ENCODE data around the gene PRR5L.

PRR5L gene

DNA sequence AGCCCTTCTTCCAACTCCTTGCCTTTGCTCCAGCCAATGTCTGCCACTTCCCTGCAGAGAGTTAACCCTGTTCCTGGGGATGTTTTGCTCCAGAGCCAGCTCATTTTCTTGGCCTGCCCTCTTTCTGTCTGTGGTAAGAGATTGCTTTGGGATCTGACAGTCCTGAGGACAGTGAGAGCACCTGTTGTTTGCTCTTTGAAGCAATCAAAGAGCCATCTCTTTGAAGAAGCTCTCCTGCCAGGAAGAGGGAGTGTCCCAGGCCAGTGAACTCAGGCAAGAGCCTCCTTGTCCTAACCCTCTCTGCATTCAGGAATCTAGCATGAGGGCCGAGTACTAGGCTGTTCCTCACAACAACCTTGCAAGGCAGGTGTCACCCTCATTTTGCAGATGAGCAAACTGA is 171.8 kb downstream of the PRR5L start:
- Histone ChIP-seq H3K4me3 (ENCODE audit: control insufficient read depth in 1 of 7, extremely low read depth in 1 of 7, insufficient read depth in 4 of 7, low read depth in 2 of 7, low read length in 6 of 7) (no peak overlapping the region), H3K27me3 (replicated peaks in 2 of 5; ENCODE audit: control insufficient read depth in 4 of 5, insufficient read depth in 5 of 5, low read length in 4 of 5) (no peaks in the 10 kb centered on the region), H3K9me3 (ENCODE audit: control extremely low read depth in 1 of 5, control insufficient read depth in 4 of 5, insufficient read depth in 2 of 5, low read depth in 1 of 5, low read length in 4 of 5) (no peaks in the 10 kb centered on the region), H3K27ac (ENCODE audit: insufficient read depth in 1 of 2, low read depth in 1 of 2, low read length in 2 of 2, poor library complexity in 1 of 2, severe bottlenecking in 2 of 2) (no peak overlapping the region), H3K36me3 (ENCODE audit: control insufficient read depth in 4 of 4, insufficient read depth in 4 of 4, low read length in 3 of 4) (peaks cover 5 to 32% (median 18%) of the 10 kb centered on the region in 4 experiments), H3K4me1 (ENCODE audit: control extremely low read depth in 1 of 4, control insufficient read depth in 4 of 4, insufficient read depth in 4 of 4, low read length in 3 of 4) (peaks cover 0 to 12% (median 0%) of the 10 kb centered on the region in 4 experiments)
- WGBS (ENCODE audit: insufficient coverage): 100% methylated on average over 1 of the region's 1 CpG
- POLR2A ChIA-PET: no interaction called here
- CTCF ChIA-PET: interaction anchor here (1.2 to 5.9 kb wide), 7 partner anchors 10 to 178 kb away, joined by 3 to 52 read pairs (median 3); partner anchors contain the start of gene COMMD9
- DNase-seq: no peak

DNA sequence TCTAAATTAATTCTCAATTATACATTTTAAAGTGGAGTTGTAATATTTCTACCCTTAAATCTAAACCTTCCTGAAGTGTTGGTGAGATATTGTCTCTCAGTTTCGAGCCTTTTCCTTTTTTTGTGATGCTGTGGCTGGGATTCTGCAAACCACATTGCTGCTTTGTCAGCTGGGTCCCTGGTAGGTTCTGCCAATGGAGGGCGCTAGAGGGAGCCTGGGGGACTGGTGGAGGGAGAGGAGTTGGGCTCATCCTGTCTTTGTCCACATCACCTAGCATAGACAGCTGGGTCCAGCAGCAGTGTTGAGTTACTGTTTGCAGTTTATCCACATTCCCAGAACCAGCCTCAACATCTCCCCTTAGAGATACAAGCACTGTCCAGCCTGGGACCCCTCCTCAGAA is 173.0 kb downstream of the PRR5L start:
- ChIA-PET CTCF (interaction anchor here (0.7 to 5.9 kb wide), 4 partner anchors 9 to 113 kb away, joined by 3 to 52 read pairs (median 9); no protein-coding TSS in a partner anchor), POLR2A (no interaction called here)
- Histone ChIP-seq H3K27me3 (replicated peaks in 2 of 5; ENCODE audit: control insufficient read depth in 4 of 5, insufficient read depth in 5 of 5, low read length in 4 of 5) (no peaks in the 10 kb centered on the region), H3K4me3 (ENCODE audit: control insufficient read depth in 1 of 7, extremely low read depth in 1 of 7, insufficient read depth in 4 of 7, low read depth in 2 of 7, low read length in 6 of 7) (no peak overlapping the region), H3K27ac (ENCODE audit: insufficient read depth in 1 of 2, low read depth in 1 of 2, low read length in 2 of 2, poor library complexity in 1 of 2, severe bottlenecking in 2 of 2) (no peak overlapping the region), H3K9me3 (ENCODE audit: control extremely low read depth in 1 of 5, control insufficient read depth in 4 of 5, insufficient read depth in 2 of 5, low read depth in 1 of 5, low read length in 4 of 5) (no peaks in the 10 kb centered on the region), H3K4me1 (ENCODE audit: control extremely low read depth in 1 of 4, control insufficient read depth in 4 of 4, insufficient read depth in 4 of 4, low read length in 3 of 4) (peaks cover 0 to 12% (median 0%) of the 10 kb centered on the region in 4 experiments), H3K36me3 (ENCODE audit: control insufficient read depth in 4 of 4, insufficient read depth in 4 of 4, low read length in 3 of 4) (peaks cover 0 to 22% (median 13%) of the 10 kb centered on the region in 4 experiments)
- peak in 2 of 3 donors; percentile 24 to 27 for DNase-seq
- no CpG with 5 or more reads among the region's 2 CpGs for WGBS (ENCODE audit: insufficient coverage)

GRCh38 chr11:36469881-36470802 is 174.1 kb downstream of the PRR5L start:
- no peaks in the 10 kb centered on the region for H3K27me3 ChIP-seq (replicated peaks in 2 of 5; ENCODE audit: control insufficient read depth in 4 of 5, insufficient read depth in 5 of 5, low read length in 4 of 5)
- WGBS (ENCODE audit: insufficient coverage): 92% methylated on average over 4 of the region's 5 CpGs
- POLR2A ChIA-PET: interaction anchor here (0.7 kb wide), 1 partner anchor 11 kb away, joined by 3 read pairs; no protein-coding TSS in a partner anchor
- no peak overlapping the region for H3K27ac ChIP-seq (ENCODE audit: insufficient read depth in 1 of 2, low read depth in 1 of 2, low read length in 2 of 2, poor library complexity in 1 of 2, severe bottlenecking in 2 of 2)
- H3K4me1 ChIP-seq (ENCODE audit: control extremely low read depth in 1 of 4, control insufficient read depth in 4 of 4, insufficient read depth in 4 of 4, low read length in 3 of 4): peaks cover 0 to 12% (median 0%) of the 10 kb centered on the region in 4 experiments
- no peak overlapping the region for H3K4me3 ChIP-seq (ENCODE audit: control insufficient read depth in 1 of 7, extremely low read depth in 1 of 7, insufficient read depth in 4 of 7, low read depth in 2 of 7, low read length in 6 of 7)
- DNase-seq: peak in 2 of 3 donors; percentile 17 to 26
- H3K9me3 ChIP-seq (ENCODE audit: control extremely low read depth in 1 of 5, control insufficient read depth in 4 of 5, insufficient read depth in 2 of 5, low read depth in 1 of 5, low read length in 4 of 5): no peaks in the 10 kb centered on the region
- H3K36me3 ChIP-seq (ENCODE audit: control insufficient read depth in 4 of 4, insufficient read depth in 4 of 4, low read length in 3 of 4): peaks cover 0 to 19% (median 12%) of the 10 kb centered on the region in 4 experiments
- CTCF ChIA-PET: interaction anchor here (0.8 to 2.4 kb wide), 7 partner anchors 8 to 203 kb away, joined by 3 to 15 read pairs (median 4); no protein-coding TSS in a partner anchor

DNA sequence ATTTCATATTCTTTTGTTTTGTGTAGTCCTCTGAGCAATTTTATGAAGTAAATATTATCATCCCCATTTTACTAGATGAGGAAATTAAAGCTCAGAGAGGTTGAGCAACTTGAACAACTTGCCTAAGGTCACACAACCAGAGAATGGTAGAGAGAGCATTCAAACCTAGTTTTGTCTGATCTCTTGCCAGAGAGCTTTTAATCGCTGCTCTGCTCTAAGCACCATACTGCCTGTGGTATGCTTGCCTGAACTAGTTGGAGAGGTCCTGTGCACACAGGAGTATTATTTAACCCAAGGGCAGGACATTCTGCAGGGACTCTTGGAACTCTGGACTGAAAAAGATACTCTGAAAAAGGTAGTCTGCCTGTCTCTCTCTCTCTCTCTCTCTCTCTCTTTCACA is 175.5 kb downstream of the PRR5L start:
- H3K27me3 ChIP-seq (replicated peaks in 2 of 5; ENCODE audit: control insufficient read depth in 4 of 5, insufficient read depth in 5 of 5, low read length in 4 of 5): no peaks in the 10 kb centered on the region
- no peaks in the 10 kb centered on the region for H3K9me3 ChIP-seq (ENCODE audit: control extremely low read depth in 1 of 5, control insufficient read depth in 4 of 5, insufficient read depth in 2 of 5, low read depth in 1 of 5, low read length in 4 of 5)
- no peak overlapping the region for H3K27ac ChIP-seq (ENCODE audit: insufficient read depth in 1 of 2, low read depth in 1 of 2, low read length in 2 of 2, poor library complexity in 1 of 2, severe bottlenecking in 2 of 2)
- no peak for DNase-seq
- POLR2A ChIA-PET: no interaction called here
- H3K4me3 ChIP-seq (ENCODE audit: control insufficient read depth in 1 of 7, extremely low read depth in 1 of 7, insufficient read depth in 4 of 7, low read depth in 2 of 7, low read length in 6 of 7): no peak overlapping the region
- CTCF ChIA-PET: interaction anchor here (1.0 to 1.9 kb wide), 3 partner anchors 174 to 204 kb away, joined by 4 read pairs; no protein-coding TSS in a partner anchor
- H3K36me3 ChIP-seq (ENCODE audit: control insufficient read depth in 4 of 4, insufficient read depth in 4 of 4, low read length in 3 of 4): peaks cover 0 to 5% (median under 1%) of the 10 kb centered on the region in 4 experiments
- 93% methylated on average over 1 of the region's 1 CpG for WGBS (ENCODE audit: insufficient coverage)
- H3K4me1 ChIP-seq (ENCODE audit: control extremely low read depth in 1 of 4, control insufficient read depth in 4 of 4, insufficient read depth in 4 of 4, low read length in 3 of 4): peaks cover 0 to 12% (median 0%) of the 10 kb centered on the region in 4 experiments

DNA sequence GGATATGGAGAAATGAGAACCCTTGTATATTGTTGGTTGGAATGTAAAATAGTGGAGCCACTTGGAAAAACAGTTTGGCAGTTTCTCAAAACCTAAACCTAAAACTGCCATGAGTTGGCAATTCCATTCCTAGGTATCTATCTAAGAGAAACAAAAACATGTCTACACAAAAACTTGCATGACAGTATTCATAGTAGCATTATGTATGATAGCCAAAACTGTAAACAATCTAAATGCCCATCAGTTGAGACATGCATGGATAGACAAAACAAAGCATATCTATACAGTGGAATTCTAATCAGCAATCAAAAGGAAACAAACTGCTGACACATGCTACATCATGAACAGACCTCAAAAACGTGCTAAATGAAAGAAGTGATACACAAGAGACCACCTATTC is 179.1 kb downstream of the PRR5L start:
- ChIA-PET CTCF (interaction anchor here (2.1 to 8.0 kb wide), 4 partner anchors 9 to 182 kb away, joined by 6 to 191 read pairs (median 64); partner anchors contain the start of genes COMMD9 and PRR5L), POLR2A (no interaction called here)
- H3K4me3 ChIP-seq (ENCODE audit: control insufficient read depth in 1 of 7, extremely low read depth in 1 of 7, insufficient read depth in 4 of 7, low read depth in 2 of 7, low read length in 6 of 7): no peak overlapping the region
- H3K36me3 ChIP-seq (ENCODE audit: control insufficient read depth in 4 of 4, insufficient read depth in 4 of 4, low read length in 3 of 4): no peaks in the 10 kb centered on the region
- H3K27me3 ChIP-seq (replicated peaks in 2 of 5; ENCODE audit: control insufficient read depth in 4 of 5, insufficient read depth in 5 of 5, low read length in 4 of 5): no peaks in the 10 kb centered on the region
- WGBS (ENCODE audit: insufficient coverage): no CpG with 5 or more reads among the region's 1 CpG
- DNase-seq: peak in 1 of 3 donors; percentile 29
- no peaks in the 10 kb centered on the region for H3K9me3 ChIP-seq (ENCODE audit: control extremely low read depth in 1 of 5, control insufficient read depth in 4 of 5, insufficient read depth in 2 of 5, low read depth in 1 of 5, low read length in 4 of 5)
- no peak overlapping the region for H3K27ac ChIP-seq (ENCODE audit: insufficient read depth in 1 of 2, low read depth in 1 of 2, low read length in 2 of 2, poor library complexity in 1 of 2, severe bottlenecking in 2 of 2)
- peaks cover 0 to 3% (median 0%) of the 10 kb centered on the region in 4 experiments for H3K4me1 ChIP-seq (ENCODE audit: control extremely low read depth in 1 of 4, control insufficient read depth in 4 of 4, insufficient read depth in 4 of 4, low read length in 3 of 4)

- whole genome bisulfite sequencing (ENCODE audit: insufficient coverage): 83% methylated on average over 1 of the region's 2 CpGs
- peaks cover 0 to 2% (median 0%) of the 10 kb centered on the region in 5 experiments for H3K9me3 ChIP-seq (ENCODE audit: control extremely low read depth in 1 of 5, control insufficient read depth in 4 of 5, insufficient read depth in 2 of 5, low read depth in 1 of 5, low read length in 4 of 5)
- peaks cover 0 to 3% (median 0%) of the 10 kb centered on the region in 4 experiments for H3K4me1 ChIP-seq (ENCODE audit: control extremely low read depth in 1 of 4, control insufficient read depth in 4 of 4, insufficient read depth in 4 of 4, low read length in 3 of 4)
Measured at GRCh38 chr11:36478700-36479329, 182.7 kb downstream of the PRR5L start.

More at GRCh38 chr11:36478700-36479329, 182.7 kb downstream of the PRR5L start:
- CTCF ChIA-PET: interaction anchor here (0.7 to 8.0 kb wide), 47 partner anchors 8 to 867 kb away, joined by 3 to 191 read pairs (median 5); partner anchors contain the start of genes COMMD9 and PRR5L
- Histone ChIP-seq H3K4me3 (ENCODE audit: control insufficient read depth in 1 of 7, extremely low read depth in 1 of 7, insufficient read depth in 4 of 7, low read depth in 2 of 7, low read length in 6 of 7) (no peak overlapping the region), H3K27ac (ENCODE audit: insufficient read depth in 1 of 2, low read depth in 1 of 2, low read length in 2 of 2, poor library complexity in 1 of 2, severe bottlenecking in 2 of 2) (no peak overlapping the region), H3K27me3 (replicated peaks in 2 of 5; ENCODE audit: control insufficient read depth in 4 of 5, insufficient read depth in 5 of 5, low read length in 4 of 5) (no peaks in the 10 kb centered on the region), H3K36me3 (ENCODE audit: control insufficient read depth in 4 of 4, insufficient read depth in 4 of 4, low read length in 3 of 4) (peaks cover 0 to 3% (median 1%) of the 10 kb centered on the region in 4 experiments)
- peak; percentile 71 to 83 (median 79) for DNase-seq
- POLR2A ChIA-PET: no interaction called here
